Measurements from ENCODE around the gene SESN1.

SESN1 gene

DNA sequence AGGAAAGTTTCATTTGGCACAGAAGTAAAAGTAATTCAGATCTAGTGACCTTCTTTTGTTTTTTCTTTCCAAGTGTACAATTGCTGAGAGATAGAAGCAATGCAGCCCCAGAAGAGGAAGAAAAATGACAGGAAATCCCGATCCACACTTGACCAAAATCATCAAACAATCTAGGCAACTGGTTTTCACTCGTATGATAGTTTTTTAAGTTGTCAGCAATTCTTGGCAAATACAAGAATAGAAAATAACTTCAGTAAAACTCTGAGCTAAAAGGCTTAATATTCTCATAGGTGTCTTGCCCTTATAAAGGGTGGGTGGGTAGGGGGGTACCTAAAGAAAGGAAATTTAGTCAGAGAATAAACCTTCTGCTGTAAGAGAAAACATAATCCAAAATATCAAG, 36.0 kb downstream of the SESN1 start:
- DNase-seq = no peak

DNA sequence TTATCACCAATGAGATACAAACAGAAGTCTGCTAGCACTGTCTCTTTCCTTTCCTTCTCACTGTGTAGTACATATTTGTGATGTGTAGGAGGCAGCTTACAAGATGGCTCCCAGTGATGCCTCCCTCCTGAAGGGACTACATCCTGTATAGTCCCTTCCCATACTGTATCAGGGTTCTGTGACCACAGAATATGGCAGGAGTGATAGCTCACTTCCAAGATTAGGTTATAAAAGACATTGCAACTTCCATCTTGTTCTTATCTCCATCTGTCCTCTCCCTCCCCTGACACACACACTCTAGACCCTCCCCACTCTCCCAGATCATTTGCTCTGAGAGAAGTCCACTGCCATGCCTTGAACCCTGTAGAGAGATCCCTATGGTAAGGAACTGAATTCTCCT, 38.0 kb downstream of the SESN1 start:
- DNase-seq = no peak

DNA sequence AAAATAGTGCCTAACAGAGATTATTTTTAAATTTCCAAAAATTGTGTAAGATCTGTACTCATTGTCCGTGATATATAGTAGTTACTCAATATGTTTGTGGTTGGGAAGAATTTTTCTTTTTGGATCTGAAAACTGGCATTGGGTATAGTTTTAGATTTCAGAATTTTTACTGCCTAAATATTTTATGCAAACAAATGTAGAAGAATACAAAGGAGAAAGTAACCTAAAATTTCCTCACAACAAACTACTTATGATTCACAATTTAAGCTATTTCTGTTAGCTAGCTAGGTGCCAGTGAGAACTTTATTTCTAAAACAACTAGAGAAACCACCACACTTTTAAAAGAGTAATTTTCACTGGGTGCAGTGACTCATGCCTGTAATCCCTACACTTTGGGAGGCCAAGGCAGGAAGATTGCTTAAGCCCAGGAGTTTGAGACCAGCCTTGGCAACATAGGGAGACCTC, 38.8 kb downstream of the SESN1 start:
- DNase-seq = no peak

DNA sequence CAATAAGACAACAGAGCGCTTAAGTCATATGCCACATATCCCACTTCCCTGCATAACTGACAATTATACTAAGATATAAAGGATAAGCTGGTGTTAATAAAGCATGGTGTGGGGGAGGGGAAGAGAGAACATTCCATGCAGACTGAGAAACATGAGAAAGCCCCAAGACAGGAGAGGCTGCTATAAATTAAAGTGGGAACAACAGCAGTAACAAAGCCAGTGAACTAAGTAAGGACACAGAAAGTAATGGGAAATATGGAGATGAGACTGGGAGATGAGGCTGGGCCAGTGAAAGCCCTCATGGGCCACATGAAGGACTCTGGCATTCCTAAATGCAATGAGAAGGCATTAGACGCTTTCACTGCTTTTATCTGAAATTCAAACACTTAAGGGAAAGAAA, 41.3 kb downstream of the SESN1 start:
- no peak for DNase-seq

DNA sequence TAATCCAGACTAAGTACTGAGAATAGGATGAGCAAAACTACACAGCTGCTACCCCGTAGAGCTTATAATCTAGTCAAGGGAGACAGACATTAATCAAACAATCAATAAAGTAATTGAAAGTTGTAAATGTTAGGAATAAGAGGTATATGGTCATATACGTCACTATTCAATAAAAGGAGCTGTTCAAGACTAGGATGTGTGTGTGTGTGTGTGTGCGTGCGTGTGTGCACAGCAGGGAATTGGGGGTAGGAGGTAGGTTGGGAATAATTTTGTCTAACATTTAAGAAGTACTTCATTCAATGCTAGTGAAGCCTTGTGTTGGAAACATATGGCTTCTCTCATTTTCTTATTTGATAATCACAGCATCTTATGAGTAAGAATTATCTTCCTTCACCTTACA, 41.8 kb downstream of the SESN1 start:
- no peak for DNase-seq

DNA sequence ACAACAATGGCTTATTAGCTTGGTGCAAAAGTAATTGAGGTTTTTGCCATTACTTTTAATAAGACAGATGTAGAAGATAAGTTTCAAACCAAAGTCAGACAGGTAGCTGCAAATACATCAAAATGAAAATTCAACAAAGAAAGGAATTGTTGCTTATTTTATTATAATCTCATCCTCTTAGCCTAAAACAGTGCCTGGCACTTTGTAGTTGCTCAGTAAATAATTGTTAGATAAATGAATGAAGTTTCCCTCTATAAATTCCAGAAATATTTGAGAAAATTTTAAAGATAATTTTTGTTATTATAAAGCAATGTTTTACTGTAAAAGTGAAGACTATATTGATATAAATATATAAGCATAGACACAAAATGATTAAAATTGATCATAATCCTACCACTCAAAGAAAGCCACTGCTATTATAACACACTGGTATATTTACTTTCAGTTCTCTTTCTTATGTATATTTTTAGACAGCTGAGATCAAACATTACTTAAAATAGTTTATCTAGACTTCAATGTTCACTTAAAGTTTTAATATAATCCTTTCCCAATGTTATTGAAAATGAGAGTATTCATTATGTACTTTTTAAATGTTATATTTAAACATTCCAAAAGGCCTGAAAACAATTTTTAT, 42.5 kb downstream of the SESN1 start:
- no peak for DNase-seq

DNA sequence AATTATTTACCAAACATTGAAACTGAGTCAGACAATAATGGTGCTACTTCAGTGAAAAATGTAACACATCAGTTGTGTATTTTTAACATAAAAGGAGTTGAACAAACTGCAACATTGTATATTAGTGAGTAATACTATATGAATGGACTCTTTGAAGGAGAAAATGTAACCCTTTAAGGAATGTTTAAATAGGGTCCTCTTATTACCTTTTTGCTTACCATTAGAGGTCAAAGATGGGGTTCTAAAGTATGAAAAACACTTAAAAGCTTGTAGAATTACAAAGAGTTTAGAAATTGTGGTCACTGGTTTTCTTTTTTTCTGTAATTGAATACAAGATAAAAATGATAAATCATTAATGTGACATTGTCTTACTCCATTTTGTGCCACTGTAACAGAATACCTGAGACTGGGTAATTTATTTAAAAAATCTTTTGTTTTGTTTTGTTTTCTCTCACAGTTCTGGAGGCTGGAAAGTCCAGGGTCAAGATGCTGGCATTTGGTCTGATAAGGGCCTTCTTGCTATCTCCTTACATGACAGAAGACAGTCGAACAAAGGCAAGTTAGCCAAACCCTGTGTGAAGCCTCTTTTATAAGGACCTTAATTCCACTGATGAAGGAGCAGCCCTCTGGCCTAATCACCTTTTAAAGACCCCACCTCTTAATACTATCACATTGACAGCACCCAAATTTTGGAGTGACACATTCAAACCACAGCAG, 43.2 kb downstream of the SESN1 start:
- DNase-seq = no peak

DNA sequence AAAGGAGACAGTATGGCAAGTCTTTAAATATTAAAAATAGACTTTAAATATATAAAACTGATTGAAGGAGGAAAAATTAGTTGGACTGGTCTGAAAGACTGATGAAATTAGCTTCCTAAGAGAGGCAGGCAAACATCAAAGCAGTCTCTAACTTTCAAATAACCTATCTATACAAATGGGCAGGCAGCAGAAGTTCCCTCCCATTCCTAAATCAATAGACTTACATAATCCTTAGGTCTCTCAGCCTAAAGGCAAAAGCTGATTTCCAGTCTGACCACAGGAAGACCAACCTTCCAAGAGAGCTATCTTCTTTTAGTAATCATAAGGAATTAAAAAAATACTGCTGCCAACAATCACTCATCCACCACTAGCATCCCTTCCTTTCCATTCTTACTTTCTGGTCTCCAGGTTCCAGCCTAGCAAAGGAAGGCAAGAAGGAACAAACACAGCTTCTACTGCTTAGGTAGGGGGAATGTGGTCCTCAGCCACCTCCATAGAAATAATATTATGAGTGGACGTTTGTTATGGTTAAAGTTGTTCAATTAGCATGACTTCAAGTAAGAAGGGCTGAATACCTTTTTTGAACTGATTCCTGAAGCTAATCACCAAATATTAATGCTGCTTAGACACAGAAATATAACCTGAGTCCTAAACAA, 44.1 kb downstream of the SESN1 start:
- no peak for DNase-seq

DNA sequence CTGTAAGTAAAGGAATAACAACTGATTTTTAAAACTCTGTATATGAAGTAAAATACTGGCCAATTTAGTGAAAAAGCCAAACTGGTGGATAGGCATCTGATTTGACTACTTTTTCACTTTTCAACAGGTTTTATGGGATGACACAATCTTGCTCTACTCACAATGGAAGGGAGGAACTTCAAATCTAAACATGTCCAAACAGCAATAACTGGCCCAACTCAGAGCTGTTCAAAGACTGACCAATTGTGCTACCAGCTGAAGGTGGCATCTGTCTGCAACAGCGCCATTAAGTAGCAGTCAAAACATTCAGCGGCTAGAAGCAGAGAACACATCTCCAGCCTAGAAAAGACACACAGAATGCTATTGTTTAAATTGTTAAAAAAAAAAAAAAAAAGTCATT, 44.6 kb downstream of the SESN1 start:
- no peak for DNase-seq

DNA sequence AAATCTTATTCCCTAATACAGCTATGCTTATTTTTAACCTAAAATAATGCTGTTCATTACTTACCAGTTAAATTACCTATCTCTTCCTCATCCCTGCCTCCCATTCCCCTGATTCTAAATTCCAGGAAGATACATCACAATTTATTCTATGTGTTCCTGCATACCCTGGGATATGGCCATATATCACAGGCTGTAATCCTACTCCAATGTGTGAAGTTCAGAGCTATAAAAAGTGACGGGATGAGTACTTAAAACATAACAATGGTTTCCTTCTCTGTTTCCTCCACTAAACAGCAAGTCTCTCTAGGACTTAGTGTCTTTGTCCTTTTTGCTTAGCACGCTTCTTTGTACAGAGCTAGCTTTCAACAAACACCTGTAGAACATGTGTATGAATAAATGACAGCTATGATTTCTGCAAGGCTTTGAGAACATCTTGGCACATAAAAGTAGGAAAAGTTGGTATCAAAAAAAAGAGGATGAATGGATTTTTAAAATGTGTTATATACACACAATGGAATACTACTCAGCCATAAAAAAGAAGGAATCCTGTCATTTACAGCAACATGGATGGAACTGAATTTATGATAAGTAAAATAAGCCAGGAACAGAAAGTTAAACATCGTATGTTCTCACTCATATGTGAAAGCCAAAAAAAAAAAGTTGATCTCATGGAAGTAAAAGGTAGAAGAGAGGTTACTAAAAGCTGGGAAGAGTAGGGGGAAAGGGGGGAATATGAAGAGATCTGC, 45.8 kb downstream of the SESN1 start:
- no peak for DNase-seq

DNA sequence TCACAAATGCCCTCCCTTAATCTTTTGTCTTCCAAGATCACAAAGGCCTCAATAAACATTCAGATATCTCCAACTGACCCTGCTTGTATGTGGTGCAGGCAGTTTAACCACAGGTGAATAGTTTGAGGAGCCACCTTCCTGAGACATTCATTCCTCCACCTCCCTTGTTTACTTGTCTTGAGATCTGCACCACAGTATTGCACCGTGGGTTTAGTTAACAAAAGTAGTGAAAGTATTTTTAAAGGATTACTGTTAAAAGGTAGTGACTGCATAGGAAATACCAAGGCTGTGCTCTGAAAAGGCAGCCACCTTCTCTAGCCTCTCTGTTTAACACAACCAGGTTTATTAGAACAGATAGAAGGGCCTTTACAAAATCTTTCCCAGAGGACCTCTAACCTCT, 46.5 kb downstream of the SESN1 start:
- no peak for DNase-seq

DNA sequence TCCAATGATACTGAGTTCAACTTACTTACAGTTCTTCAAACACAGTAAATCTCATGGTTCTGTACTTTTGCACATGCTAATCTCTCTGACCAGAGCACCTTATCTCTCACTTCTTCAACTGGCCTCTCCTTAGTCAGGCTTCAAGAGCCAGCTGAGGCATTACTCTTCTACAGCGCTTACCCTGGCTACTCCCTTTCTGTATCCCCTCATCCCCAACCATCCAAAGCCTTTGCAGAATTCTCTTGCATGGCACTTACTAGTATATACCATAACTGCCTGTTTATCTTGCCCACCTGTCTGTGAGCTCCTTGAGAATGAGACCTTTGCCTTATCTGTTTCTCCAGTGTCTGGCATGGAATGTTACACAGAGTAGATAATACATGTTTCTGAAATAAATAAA, 49.2 kb downstream of the SESN1 start:
- no peak for DNase-seq

DNA sequence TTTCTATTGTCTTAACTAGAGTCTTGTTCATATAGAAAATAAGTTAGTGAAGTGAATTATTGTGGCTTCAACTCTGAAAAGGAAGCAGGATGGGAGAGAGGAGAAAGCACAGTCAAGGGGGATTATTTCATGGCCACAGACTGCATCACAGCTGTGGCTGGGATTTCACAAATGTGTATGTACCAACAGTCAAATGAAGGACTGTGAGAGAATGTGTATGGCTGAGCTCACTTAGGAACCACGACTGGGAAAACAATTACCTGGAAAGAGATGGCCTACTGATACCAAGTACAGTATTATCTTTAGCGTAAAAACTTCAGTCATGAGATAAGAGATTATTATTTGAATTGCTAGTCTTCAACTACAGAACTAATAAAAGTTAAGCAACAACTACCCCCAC, 54.9 kb downstream of the SESN1 start:
- no peak for DNase-seq

DNA sequence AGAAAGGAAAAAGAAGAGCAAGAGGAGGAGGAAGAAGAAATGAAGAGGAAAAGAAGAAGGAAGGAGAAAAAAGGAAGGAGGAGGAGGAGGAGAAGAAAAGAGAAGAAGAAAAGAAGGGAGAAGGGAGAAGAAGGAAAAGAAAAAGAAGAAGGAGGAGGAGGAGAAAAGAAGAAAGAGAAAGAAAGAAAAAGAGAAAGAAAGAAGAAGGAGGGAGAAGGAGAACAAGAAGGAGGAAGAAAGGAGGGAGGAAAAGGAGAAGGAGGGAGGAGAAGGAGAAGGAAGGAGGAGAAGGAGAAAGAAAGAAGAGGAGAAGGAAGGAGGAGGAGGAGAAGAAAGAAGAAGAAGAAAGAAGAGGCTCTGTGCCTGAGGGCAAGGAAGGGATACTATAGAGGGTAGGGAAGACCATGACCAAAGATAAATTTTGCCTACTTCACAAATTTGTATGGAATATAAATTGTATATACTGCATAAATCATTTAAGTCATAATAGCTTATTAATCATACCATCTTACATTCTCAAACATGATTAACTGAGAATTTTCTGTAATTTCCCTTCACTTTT, 55.7 kb downstream of the SESN1 start:
- DNase-seq = no peak

DNA sequence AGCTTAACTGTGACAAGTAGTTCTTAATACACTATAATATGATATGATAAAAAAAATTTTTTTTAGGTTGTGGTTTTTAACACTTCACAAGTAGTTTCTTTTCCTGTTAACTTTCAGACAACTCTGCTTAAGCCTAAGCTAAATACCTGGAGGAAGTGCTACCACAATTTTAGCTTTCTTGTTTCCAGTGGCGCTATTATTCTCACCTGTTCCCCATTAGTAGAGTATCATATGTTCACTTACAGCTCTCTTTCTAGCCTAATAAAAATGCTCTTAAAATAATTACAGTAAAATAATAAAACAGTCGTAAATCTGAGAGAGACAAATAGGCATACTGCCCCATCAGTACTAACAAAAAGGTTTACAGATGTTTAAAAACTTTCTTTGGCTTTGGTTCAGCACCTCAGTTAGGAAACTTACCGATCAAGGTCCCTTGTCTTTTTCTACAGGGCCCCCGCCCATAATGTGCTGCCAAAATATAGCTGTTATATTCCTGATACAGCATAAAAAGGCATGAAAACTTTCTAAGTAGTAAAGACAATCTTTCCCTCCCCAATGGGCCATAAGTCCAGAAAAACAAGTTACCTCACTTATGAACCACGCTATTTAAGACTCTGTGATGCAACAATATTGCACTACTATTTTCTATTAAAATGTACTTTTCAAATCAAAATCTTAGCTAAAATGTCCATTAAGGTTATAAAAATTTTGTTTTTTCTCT, 57.9 kb downstream of the SESN1 start:
- DNase-seq = no peak

DNA sequence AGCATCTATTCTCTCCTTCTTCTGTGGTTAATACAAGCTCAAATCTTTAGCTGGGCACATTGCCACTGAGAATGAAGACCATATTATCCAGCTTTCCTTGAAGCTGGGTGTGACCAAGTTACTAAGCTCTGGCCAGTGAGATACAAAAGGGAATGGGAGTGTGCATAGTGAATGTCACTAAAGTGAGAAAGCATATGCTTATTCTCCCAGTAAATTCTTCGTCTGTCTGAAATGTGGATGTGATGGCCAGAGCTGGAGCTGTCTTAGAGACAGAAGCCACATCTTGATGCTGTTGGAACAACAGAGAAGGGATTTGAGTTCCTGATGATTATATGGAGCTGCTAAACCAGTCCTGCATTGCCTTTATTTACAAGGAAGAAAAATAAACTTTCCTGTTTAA, 60.1 kb downstream of the SESN1 start:
- no peak for DNase-seq

DNA sequence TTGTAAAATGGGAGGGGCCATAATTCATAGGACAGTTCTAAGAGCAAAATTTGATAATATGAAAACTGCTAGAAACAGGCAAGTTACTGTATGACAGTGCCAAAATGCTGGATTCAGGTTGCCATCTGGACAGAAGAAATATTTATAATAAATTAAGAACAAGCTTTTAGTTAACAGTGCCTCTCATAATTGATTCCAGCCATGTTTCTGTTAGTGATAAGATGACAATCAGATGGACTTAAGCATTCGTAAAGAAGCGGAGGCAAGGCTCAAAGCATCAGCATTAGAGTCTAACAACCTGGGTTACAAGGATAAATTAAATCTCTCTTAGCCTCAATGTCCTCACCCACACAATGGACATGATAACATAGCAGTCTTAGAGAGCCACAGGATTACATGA, 61.0 kb downstream of the SESN1 start:
- no peak for DNase-seq

DNA sequence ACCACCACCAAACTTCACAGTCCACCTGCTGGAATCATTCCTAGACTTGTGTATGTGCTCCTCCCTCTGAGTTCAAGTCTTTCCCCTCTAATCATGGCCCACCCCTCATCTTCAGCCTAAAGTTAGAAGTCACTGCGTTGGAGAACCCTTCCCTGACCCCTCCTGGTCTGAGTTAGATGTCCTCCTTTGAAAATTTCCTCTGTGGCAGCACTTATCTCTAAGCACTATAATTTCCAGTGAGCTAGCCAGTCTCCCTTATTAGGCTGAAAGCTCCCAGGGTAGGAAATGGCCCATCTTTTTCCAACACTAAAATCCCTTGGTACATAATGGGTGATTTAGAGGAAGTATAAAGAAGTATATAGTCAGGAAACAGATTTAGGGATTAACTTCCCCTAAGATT, 63.2 kb downstream of the SESN1 start:
- no peak for DNase-seq

DNA sequence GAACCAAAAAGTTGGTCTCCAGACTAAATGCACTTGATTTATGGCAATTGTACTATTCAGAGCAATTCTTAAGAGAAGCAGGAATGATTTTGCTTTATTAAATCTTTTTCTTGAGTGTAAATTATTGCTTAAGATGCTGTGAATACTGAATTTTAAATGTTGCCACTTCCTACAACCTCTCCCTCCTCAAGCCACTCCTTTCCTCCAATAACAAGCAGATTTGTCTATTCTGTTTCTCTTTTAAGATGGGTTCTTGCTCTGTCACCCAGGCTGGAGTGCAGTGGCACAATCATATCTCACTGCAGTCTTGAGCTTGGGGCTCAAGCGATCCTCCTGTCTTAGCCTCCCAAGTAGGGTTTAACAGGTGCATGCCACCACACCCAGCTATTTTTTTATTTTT, 65.3 kb downstream of the SESN1 start:
- DNase-seq = no peak

DNA sequence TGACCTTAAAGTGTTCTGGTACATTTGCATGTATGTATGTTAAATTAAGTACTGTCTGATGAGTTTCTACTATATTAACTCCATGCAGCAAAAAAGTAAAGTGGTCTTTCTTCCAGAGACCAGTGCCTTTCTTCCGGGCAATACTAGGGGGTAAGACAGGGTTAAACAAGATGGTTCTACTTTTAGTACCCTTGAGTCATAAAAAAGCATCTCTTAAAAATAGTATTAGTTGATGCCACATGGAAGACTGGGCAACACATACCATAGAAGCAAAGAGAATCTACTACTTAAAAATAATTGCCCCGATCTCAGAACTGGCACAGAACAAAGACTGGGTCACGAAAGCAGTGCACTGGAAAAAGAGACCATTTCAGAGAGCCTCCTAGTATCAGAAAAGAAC, 66.2 kb downstream of the SESN1 start:
- DNase-seq = no peak

DNA sequence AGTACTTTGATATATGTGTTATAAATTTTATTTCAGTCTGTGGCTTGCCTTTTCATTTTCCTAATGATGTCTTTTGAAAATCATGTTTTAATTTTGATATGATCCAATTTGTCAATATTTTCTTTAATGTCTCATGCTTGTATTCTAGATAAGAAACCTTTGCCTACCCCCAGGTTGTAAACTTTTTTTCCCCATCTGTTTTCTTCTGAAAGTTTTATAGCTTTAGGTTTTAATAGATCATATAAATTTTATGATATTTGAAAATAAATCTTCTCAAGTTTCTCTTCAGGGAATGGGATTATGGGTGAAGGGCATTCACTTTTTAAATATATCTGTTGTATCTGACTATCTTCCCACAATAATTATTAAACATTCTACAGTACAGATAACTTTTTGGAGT, 66.7 kb downstream of the SESN1 start:
- no peak for DNase-seq

DNA sequence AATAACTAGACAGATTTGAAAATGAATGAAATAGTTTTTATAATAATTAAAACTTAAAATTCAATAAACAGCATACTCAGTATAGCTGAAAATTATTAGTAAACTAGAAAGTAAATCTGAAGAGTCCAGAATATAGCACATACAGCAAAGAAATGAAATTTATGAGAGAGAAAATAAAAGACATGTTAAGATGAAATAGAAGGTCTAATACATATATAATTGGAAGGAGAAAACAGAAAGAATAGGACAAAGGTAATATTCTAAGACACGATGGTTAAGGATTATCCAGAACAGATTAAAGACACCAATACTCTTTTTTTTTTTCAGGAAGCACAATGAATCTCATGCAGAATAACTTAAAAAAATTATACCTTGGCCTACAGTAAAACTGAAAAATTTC, 69.0 kb downstream of the SESN1 start:
- no peak for DNase-seq

DNA sequence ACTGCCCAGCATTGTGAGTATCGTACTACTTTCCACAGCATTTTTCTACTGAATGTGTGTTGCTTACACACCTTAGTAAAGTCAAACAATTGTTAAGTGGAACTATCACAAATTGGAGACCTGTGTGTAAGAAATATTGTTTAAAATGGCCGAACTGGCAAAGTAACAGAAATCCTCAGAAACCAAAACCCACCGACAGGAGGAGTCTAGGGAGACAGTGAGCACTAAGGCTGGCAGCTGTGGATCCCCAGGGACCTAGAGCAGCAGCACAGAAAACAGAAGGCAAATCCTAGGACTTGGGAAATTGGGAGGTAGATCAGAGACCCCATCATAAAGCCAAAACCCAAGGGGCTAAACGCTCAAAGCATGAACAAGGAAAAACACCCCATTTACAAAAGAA, 69.9 kb downstream of the SESN1 start:
- DNase-seq = no peak
